Parietal lobe (tissue), 2 donors: ENCODE data around the gene COX10. TPM values are rescaled to one million over a fixed set of nuclear protein-coding genes. Genes with fewer than 3 reads are reported as not detected.

Experiments
- small RNA-seq: library from RNA; depleted of rRNA; stranded (forward); fragments of <200 nt; gene quantifications from one replicate; pipeline ENCODE3, GENCODE V24; 2014; ENCODE audit warnings: low replicate concordance
- total RNA-seq: library from RNA; depleted of rRNA; stranded (reverse); fragments of >200 nt; gene quantifications from one replicate; pipeline ENCODE4 v1.2.3, GENCODE V29; 2014

The COX10 gene
- 36.6 TPM for total RNA-seq

GRCh38 chr17:14069251-14070021, at the start of gene COX10:
Gene COX10, plus strand, starts transcription at chr17:14069504. Its CDS starts 102 bp downstream, at chr17:14069606.

GRCh38 chr17:14236762-14237161, 167.5 kb downstream of the COX10 start, which contains the start of gene CDRT15:
Gene CDRT15, minus strand, starts transcription at chr17:14236862. Its CDS starts 29 bp downstream, at chr17:14236833.

Small RNA genes within 50 kb of the gene (small RNA-seq; reads per million reads assigned to genes)
- gene RF00090 = not detected

Other genes starting within 250 kb of the COX10 start
- not detected for gene CDRT15, start 167.4 kb downstream of the COX10 start, total RNA-seq
- gene HS3ST3B1, start 231.6 kb downstream of the COX10 start, total RNA-seq = 0.94 TPM